Islet of Langerhans (tissue), 1 donor: ENCODE data around the gene TMC1.
"Not testable (repeated sequence)": the region's sequence is repeated elsewhere in the genome, so short reads cannot be mapped to it uniquely, and the experiment has no call there.

Experiments used
- FAIRE-seq: peaks from one replicate; lab custom pipeline; 2011; peaks lifted over from hg19 to GRCh38; lab: Jason Lieb, UNC

Gene TMC1

DNA sequence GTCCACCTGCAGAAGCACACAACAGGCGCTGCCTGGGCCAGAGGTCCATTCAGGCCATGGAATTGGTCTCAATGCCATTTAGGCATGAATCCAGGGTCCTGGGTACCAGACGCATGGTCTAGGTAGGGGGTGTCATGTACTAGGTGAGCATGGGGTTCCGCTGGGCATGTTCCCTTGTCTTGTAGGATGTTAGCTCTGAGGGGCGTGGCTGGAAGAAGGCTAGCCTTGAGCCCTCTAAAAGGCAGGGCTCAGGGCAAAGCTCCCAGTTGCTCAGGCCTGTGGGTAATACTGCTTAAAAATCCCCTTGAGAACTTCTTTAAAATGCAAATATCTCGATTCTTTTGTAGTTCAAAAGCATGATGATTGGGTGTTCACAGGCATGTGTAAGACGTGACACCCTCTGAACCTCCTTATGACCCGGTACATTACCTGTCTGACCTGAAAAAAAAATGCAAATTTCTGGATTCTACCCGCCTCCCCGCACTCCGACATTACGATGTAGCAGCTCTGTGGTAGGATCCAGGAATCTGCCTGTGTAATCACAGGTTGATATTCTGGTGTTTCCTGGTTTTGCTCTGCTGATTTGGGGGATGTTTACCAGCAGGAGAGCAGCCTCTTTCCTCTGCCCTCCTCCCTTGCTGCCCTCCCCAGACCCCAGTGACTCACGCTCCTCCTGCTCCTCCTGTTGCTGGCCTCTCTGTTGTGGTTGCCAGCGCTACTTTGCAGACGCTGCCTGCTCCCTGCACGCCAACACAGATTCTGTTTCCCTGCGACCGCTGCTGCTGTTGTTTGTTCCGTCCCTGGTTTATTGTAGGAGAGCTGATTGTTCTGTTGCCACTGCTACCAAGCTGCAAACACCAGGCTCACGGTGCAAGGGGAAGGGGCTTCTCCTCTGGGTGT, 5.7 kb downstream of the TMC1 start:
- peak; percentile 36 for FAIRE-seq

DNA sequence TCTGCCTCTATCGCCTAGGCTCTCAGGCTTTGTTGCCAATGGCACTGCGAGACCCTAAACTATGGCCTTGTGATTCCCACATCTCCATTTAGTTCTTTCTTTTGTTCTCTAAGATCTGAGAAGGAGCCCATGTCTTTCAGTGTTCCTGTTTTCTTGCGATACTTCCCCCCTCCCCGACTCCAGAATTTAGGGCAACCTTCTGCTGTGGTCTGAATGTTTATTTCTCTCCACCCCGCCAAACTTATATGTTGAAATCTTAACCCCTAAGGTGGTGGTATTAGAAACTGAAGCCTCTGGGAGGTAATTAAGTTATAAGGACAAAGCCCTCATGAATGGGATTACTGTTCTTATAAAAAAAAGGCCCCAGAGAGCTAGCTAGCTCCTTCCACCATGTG, 6.4 kb downstream of the TMC1 start:
- no peak for FAIRE-seq

DNA sequence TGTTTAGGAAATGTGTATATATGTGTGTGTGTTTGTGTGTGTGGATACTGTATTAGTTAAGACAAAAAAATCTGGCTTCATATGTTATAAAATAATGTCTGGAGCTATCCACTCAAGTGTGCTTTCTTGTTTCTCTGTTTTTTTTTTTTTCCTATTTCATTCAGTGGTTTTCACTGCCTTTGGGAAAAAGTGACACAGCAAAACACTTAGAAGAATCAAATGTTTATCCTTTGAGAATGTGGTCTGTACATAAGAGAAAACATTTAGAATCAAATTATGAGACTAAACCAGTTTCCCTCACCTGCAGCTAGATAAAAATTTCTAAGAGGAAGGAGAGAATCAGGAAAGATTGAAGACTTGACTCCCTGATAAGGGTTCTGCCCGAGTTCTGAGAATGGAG, 8.1 kb downstream of the TMC1 start:
- FAIRE-seq, result no peak

DNA sequence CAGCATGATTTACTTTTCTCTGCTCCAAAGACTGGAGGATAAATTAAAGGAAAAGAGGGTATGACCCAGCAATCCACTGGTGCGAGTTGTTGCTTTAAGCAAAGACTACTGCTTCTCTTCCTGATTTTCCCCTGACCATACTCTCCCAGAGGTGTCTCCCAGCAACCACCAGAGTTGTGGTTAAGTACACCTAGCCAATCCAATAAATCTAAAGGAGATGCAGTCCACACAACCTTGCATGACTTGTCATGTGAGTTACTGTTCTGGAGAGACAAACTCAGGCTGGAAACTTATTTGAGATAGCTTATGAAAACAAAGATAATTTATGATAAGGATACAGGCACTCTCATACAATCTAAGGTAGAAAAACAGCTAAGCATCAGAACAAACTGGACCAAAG, 11.9 kb downstream of the TMC1 start:
- FAIRE-seq, result peak; percentile 88

DNA sequence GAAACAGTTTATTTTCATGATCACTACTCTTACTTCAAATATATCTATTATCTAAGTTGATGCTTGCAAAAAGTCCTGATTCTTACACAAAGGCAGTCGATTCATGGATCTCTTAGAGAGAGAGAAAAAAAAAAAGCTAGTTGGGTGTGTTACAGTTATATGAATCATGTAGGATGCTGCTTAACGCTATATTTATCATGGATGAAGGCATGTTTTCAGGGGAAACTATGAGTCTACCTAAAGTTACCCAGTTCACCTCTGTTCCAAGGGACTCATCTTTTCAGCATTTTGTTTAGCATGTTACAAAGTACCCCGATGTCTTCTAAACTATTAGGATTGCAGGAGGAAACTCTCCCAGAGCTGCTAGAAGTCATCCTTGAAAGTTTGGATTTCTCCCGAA, 13.5 kb downstream of the TMC1 start:
- FAIRE-seq, result no peak

DNA sequence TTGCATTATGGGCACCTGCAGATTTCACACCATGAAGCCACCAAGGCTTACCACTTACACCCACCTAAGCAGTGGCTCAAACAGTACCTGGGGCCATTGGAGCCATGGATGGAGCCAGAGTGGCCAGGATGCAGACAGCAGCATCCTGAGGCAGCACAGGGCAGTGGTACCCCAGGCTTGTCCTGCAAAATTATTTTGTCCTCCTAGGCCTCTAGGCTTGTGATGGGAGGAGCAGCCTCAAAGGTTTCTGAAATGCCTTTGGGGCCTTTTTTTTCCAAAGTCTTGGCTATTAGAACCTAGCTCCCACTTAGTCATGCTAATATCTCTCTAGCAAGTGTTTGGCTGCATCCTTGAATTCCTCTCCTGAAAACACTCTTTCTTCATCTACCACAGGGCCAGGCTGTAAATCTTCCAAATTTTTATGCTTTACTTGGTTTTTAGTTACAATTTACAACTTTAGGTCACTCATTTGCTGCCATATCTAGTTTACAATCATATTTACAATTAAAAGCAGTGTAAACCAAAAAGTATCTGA, 15.7 kb downstream of the TMC1 start:
- FAIRE-seq, result no peak

DNA sequence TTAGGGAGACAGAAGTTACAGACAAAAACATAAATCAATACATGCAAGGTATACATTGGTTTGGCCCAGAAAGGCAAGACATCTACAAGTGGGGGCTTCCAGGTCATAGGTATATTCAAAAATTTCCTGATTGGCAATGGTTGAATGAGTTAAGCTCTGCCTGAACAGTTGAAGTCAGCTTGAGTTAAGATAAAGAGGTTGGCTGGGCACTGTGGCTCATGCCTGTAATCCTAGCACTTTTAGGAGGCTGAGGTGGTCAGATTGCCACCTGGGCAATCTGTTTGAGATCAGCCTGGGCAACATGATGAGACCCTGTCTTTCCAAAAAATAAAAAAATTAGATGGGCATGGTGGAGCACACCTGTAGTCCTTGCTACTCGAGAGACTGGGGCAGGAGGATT, 16.3 kb downstream of the TMC1 start:
- no peak for FAIRE-seq

DNA sequence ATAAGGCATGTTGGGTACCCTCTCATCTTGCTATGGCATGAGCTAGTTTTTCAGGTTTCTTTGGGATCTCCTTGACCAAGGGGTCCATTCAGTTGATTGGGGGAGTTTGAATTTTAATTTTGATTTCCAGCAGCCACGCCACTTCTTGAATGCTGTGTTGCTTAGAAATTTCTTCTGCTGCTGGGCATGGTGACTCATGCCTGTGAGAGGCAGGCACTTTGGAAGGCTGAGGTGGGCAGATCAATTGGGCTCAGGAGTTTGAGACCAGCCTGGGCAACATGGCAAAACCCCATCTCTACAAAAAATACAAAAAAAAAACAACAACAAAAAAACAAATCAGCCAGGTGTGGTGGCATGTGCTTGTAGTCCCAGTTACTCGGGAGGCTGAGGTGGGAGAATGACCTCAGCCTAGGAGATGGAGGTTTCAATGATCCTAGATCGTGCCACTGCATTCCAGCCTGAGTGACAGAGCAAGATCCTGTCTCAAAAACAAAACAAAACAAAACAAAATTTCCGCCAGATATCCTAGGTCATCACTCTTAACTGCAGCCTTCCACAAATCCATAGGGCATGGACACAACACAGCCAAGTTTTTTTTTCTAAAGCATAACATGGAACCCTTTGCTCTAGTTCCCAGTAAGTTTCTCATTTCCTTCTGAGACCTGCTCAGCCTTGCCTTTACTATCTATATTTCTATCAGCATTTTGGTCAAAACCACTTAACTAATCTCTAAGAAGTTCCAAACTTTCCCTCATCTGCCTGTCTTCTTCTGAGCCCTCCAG, 17.7 kb downstream of the TMC1 start:
- no peak for FAIRE-seq

DNA sequence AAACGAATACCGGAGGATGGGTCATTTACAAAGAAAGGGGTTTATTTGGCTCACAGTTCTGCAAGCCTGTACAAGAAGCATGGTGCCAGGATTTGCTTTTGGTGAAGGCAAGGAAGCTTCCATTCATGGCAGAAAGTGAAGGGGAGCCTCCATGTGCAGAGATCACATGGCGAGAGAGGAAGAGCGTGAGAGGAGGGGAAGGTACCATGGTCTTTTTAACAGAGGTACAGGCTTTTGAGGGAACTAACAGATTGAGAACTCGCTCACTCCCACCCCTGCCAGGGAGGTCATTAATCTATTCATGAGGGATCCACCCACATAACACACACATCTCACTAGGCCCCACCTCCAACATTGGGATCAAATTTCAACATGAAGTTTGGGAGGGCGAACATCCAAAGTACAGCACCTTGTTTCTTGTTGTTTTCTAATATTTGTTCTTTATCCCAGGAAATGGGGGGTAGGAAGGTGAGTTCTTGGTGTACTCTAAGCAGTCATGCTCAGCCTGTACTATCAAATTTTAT, 18.5 kb downstream of the TMC1 start:
- no peak for FAIRE-seq

DNA sequence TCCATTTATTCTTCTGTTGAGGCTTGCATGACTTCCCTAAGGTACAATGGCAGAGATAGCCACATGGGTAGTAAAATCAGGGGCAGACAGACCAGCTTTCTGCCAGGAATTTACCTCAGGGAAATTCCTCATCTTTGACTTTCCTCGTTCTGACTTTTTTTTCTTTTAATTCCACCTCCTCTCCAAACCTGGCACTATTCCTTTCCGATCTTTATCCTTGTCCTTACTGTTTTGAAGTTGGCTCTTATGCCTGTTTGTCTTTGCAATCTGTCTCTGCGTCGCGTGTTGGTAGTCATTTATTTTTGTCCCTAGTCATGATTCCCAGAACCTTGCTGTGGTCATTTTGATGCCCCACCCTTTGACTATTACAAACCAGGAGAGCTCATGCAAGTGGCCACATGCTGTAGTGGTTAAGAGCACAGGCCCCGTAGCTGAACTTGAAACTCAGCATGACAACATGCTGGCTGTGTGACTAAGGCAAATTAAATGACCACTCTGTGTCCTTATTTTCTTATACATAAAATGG, 19.0 kb downstream of the TMC1 start:
- FAIRE-seq, result peak; percentile 17

DNA sequence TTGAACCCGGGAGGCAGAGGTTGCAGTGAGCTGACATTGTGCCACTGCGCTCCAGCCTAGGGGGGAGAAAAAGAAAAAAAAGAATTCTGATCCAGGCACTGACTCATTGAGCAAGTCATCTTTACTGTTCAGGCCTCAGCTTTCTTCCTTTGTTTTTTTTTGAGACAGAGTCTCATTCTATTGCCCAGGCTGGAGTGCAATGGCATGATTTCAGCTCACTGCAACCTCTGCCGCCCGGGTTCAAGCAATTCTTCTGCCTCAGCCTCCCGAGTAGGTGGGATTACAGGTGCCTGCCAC, 21.1 kb downstream of the TMC1 start:
- FAIRE-seq, result not testable (repeated sequence)

DNA sequence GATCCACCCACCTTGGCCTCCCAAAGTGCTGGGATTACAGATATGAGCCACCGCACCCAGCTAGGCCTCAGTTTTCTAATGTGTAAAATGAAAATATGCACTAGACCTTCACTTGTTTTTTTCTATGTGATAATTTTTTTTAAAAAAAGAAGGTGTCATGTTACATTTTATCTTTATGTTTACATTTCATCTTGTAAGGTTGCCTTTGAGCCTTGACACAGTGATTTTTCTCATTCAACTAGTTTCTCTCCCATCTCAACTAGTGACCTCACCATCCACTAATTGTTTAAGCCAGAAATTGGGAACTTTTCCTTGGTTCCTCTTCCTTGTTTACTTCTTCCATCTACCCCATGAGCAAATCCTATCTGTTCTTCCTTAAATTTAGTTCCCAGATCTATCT, 21.5 kb downstream of the TMC1 start:
- FAIRE-seq, result no peak

DNA sequence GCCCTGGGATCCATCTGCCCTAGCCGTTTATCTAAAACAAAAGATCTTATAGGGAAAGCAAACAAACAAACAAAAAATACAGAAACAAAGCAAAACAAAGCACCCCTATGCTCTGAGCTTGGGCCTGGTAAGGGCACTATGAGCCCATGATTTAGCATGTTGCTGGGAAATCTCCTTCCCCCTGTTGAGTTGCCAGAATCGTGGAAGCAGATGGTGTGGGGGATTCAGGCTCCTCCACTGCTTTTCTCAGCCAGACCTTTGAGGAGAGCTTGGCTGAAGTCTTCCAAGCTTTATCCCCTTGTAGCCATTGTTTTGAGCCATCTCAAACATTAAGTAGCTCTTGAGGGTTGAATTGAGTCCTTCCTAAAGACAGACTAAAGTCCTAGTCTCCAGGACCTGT, 29.9 kb downstream of the TMC1 start:
- no peak for FAIRE-seq

DNA sequence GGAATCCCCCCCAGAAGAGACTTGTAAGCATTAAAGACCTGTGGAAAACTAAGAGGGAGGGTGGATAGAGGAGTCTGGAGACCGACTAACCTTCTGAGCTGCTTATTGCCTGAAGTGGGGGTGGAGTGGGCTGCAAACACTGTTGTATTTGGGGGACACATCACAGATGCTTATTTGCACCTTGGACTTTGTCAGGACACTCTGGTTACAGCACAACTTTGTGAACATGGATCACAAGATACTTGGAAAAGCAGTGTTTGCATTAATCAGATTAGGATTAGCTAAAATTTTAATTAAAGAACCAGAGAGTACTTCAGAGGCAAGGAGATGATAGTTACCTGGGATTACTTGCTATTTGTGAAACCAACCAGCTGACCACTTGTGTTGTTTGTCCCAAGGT, 30.9 kb downstream of the TMC1 start:
- FAIRE-seq, result no peak

DNA sequence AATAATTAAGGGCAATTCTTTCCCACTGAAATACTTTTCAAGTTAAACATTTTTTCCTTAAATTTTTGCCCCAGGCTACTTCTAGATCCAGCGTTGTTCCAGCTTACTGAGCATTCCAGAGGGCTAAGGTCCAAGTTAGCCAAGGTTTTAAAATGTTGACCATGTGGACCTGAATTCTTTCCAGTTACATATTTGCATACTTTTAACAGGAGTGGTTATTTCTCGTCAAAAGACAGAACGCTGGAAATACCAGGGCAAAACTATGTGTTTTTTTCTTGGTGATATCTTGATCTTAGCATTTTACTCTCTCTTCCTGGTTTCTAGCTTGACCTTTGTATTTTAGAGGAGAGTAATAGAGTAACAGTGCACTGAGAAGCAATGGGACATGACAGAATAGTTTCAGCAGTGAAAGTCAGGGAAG, 32.8 kb downstream of the TMC1 start:
- no peak for FAIRE-seq

DNA sequence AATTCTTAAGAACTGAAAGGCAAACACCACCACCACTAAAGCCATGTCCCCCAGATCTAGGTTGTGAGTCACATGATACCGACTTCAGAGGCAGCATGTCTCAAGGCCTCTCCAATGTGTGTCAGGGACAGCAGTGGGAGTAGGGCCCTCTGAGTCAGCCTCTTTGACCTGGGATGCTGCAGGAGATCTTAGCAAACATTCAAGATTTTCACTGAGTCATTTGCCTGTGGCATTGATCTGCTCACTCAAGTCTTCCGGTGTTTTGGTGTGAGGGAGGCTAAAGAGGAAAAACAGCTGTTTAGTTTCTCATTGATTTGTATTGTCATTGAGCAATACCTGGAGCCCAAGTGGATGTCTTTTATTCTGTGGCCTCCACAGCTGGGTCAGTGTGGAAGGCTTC, 36.1 kb downstream of the TMC1 start:
- FAIRE-seq, result peak; percentile 36

DNA sequence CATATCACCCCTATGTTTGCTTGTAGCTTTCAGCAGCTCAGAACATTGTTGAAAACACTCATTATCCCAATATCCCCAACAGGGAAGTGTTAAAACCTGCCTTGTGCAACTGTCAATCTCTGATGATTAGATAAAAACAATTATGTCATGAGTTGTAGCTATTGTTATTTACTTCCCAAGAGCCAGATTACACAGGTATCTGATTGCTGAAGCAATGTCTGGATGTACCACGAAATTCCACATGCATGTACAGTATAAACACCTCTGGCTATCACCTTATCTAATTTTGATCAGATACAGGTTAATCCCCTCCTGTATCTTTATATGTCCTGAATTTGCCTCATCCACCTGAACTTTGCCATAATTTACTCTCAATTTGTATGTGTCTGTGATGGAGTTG, 38.7 kb downstream of the TMC1 start:
- no peak for FAIRE-seq

DNA sequence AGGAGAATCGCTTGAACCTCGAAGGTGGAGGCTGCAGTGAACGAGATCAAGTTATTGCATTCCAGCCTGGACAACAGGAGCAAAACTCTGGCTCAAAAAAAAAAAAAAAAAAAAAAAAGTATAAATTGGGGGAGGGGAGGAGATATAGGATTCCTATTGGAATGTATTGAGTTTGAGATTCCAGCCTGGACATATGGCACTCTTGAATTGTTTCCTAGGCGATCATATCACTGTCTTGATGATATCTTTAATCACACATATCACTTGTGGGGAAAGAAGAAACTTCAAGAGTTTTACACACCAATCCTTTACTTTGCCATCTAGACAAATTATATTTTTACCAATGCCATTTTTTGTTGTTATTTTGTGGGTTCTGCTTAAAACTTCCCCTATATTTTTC, 42.4 kb downstream of the TMC1 start:
- FAIRE-seq, result no peak

DNA sequence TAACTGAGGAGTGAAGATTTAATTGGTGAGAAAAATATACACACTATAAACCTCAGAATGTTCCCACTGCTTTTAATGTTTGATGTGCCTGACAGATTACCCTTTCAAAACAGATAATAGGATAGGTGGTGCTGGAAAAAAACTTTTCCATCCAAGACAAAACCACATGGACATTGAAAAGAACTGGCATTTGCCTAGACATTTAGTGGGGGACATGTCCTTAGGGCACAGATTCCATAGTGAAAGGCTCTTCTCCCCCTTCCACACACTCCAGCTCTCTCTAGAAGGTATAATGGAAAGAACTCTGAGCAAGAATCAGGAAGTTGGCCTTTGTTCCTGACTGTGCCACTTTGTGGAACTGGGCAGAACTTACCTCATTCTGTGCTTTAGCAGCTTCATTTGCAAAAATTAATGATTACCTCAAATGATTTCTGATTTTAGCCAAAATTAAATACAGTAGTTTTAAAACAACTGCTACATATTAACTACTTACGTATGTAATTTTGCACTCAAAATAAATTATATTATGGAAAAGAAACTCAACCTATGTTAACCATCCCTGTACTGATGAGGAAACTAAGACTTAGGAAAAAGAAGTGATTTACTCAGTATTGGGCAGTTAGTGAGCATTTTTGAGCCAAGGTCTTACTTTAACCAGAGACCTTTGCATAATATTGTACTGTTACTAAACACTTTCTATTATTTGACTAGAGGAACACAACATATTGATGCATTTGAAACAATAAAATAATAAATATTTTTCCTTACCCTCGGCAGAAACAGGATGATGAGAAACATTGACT, 43.3 kb downstream of the TMC1 start:
- peak; percentile 45 for FAIRE-seq

DNA sequence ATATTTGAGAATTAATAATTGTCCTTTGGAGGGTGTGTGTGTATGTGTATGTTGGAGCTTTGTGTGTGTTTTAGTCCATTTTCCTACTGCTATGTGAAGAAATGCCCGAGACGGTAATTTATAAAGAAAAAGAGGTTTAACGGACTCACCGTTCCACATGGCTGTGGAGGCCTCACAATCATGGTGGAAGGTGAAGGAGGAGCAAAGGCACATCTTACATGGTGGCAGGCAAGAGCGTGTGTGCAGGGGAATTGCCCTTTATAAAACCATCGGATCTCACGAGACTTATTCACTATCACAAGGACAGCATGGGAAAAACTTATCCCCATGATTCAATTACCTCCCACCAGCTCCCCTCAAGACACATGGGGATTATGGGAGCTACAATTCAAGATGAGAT, 44.1 kb downstream of the TMC1 start:
- no peak for FAIRE-seq

DNA sequence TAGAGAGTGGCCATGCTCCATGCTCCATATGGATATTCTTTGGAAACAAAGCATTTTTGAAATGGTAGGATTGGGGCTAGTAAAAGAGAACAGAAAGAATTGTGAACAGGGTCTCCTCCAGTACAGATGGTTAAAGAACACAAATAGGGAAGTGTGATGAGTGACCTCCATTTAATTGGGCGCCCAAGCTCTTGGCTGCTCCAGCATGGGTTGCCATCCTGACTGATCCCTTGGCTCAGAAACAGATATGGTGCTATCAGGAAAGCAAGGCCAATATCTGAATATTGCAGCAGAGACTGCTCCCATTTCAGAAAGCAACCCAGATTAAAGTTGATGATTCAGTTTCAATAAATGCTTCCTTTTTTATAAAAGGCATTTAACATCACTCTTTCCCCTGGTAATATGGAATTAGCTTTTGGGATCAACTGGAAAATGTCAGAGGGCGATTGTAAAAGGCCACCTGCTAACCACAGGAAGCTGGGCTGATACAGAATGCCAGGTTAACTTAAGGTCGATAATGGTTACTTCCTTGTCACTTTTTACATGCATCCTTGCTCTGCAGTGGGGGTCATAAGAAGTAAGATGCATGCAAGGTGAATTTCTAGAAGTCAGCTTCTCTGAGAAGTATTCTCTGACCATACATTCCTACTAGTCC, 52.9 kb downstream of the TMC1 start:
- no peak for FAIRE-seq

DNA sequence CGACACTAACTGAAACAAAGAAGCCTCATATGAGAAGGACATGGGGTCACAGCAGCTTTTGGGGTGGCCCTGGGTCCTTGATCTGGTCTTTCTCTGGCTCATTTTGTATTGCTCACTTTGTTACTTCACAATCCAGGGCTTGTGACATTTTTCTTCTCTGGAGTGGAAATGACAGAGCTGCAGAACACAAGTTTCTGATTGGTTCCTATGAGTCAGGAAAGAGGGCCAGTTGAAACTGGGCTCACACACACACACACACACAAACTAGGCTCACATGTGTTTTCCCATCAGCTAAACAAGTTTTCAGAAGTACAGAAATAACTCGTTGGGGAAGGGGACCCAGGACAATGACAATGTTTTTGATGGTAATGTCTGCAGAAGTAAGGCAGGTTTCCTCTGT, 54.3 kb downstream of the TMC1 start:
- FAIRE-seq, result no peak
